LHCN-M2 (cell line): ENCODE results near the gene GPC6. TPM values are rescaled to one million over a fixed set of nuclear protein-coding genes. Genes with fewer than 3 reads are reported as not detected.

ENCODE experiments used
- DNase-seq: peaks from one replicate; pipeline ENCODE4 v3.0.0-alpha.2; 2012; ENCODE audit warnings: low read depth
- total RNA-seq: library from RNA; depleted of rRNA; stranded (reverse); fragments of >200 nt; gene quantifications from 2 replicates; pipeline ENCODE4 v1.2.3, GENCODE V29; 2014

GPC6 gene
- total RNA-seq, 1 experiment from 2014 or later, result 17.0 TPM

DNA sequence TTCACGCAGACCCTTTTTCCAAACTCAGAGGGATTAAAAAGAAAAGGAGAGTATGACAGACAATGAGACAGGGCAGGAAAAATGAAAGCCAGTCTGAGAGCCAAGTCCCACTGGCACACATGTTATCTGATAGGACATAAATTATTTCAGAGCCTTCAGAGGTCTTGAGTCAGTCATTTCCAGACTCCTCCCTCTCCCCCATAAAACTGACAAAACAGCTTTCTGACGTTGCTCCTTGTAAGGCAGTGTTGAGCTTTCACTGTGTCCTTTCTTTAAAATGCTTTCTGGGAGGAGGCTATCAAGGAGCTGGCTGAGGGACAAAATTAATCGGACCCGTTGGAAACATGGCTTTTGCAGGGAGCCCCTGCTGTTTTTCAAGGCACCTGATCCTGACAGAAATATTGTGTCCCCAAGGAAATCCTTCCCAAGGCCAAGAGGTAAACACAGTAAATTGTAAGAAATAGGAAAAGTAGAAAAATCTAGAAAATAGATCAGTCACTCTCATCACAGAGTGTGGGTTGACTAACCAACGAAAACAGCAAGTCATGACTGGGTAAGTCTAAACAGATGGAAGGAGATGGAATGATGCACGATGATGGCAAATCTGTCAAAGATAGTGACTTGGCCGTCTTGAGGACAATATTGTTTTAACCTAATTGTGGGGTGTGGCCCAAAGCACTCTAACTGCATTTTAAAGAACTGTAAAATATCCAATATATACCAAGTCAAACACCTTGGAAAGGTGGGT lies 1163.2 kb downstream of the GPC6 start:
- no peak for DNase-seq

DNA sequence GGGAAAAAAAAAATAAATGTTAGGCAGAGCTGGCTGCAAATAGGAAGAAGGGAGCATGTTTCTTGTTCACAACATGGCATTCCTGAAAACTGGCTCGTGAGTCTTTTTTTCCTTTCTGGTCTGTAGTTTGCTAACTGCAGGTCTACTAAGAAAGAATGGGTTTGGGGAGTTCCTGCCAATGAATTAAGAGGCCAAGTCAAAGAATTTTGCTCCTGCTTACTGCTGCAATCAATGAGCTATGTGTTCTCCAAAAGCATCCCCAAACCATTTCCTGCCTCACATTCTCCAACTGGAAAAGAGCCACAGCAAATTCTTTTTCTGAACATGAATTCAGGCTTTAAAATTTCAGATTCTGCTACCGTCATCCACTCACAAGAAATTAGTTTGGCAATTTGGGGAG lies 1164.3 kb downstream of the GPC6 start:
- DNase-seq, result no peak

DNA sequence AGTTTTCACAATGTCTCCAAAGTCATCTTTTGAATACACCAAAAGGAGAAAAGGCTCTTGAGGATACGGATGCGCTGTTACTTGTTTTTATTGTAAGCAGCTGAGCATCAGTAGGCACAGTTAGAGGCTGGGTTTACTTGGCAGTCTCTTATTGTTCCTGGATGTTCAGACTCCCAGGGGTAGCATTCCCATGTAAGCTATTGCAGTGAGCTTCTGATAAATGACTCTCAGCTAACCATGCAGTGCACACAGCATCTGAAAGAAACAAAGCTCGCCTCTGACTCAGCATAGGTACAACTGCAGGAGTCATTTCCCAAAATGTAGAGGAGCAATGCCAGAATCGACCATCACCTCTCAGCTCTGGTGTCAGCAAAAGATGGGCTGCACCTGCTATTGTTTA lies 1168.1 kb downstream of the GPC6 start:
- no peak for DNase-seq

DNA sequence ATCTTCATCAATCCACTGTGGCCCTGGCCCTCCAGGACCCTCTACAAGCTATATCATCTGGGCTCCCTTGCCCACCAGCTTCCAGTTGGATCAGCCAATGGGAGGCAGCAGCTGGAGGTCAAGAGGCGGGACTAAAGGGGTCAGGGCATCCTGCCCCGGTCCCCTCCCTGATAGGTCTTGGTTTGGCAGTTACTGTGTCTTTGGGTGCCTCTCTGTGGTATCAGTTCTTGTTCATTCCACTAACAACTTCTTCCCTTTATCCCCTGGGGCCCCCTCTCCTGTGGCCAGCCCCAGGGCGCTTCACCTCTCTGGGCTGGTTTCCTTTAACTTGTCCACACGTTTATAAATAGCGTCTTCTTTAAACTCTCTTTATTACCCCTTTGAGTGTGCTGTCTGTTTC lies 1169.3 kb downstream of the GPC6 start:
- DNase-seq, result no peak

DNA sequence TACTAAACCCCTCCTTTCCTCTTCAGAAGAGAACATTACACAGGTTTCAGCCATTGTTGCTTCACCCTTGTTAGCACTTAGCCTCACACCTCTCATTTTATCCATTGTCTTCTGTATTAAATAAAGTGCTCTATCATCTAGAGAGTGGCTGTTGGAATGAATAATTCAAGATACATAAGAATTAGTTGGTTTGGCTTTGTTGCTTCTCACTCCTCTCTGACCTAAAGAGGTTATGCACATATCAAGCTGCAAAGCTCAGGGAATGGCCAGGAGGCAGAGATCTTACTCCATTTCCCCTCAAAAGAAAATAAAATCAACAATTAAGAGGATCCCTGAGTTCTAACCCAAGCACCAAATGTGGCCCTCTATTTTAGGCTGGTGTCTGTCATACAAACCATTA lies 1173.2 kb downstream of the GPC6 start:
- no peak for DNase-seq

DNA sequence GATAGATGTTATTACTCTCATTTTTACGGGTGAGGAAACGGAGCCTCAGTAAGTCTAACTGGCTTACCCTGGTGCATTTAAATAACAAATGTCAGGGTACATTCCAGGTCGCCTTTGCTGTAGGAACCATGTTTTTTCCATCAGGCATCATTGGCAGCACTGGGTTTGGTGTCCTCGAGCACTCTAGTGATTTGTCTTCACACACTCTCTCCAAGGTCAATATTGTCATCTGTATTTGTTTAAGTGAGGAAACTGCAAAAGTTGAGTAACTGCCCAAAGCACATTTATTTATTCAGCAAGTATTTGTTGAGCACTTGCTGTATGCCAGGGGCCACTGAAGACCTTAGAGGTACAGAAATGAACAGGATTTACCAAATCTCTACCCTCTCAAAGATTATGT lies 1174.3 kb downstream of the GPC6 start:
- DNase-seq, result no peak

DNA sequence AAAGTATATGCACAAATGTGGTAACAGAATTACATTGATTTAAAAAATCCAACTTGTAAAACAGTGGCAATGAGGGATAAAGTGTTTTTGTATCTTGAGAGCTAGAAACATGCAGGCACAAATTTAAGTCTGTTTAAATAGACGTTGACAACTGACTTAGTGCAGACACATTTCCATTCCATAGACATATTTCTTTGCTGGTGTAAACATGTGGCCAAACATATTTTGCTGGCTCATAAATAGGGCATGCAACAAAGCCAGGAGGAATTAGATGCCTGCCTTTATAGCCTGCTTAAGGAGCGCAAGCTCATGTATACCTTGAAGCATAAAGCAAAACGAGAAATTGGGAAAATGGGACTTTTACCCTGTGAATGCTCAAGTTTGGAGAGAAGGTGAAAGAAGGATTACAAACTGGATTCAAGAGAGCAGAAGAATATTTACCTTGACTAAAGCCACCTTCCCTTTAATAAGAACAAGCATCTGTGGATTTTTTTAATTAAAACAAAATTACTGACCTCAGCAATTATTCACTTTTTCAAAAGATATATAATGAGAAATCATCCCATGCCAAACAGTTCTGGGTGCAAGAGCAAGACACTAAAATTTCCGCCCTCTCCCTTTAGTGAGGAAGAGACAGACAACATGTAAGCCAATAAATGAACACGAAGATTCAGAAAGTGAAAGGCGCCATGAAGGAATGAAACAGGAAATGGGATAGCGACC lies 1181.9 kb downstream of the GPC6 start:
- DNase-seq, result no peak

DNA sequence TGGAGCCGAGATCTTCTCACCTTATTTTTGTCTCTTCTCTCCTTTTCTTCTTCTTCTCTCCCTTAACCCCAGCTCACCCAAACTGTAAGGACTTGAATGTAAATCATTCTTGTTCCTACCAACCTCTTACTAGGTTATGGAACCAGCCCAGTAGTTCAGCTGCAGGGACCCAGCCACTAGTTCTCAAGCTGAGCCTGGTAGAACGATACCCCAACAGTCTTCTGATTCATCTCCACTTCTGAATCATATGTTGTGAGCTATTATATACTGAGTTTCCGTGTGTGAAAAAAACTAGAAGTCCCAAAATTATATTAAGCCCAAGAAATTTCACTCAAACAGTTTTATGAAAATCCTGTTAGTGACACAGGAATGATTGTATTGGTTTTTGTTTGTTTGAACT lies 1185.1 kb downstream of the GPC6 start:
- DNase-seq, result no peak

DNA sequence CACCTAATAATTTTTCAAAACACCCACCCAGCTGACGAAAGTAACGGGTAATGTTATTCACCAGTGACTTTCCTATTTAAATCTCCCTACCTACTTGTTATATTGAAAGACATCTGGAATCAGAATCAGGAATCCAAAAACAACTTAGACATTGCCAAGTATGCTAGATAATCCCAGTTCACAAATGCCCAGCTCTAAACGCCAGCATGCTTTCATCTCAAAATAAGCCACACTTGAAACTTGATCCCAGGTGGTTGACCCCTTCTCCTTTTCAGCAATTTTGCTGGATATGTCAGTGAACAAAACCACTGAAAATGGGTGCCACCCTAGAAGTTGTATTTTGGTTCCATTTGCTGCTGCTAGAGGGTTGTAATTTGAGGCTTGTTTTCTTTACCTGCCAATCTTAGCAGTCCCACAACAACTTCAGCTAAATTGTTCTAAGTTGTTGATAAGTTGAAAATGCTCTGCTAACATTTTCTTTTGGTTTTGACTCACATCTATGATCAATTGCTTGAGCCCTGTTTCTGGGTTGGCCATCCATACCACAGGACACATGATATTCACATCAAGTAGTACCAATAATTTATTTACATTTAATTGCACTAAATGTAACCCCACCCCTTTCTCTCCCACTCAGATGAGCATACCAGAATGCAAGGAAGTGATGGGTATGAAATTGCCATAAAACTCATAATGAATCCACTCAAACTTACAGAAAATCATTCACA lies 1186.4 kb downstream of the GPC6 start:
- no peak for DNase-seq

DNA sequence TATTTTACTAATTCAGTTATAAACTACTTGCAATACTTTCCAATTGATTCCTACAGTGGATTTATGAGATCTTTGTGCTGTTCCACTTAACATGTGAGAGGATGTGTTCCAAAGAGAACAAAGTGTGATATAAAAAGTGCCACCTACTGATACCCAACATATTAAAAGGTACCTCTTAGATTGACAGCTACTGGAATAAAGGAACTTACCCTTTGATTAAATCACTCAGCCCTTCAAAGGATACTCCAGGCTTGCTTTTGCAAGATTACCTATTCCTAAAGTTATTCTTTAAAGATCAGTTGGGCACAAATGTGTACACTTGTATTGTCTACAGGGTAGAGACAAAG lies 1187.0 kb downstream of the GPC6 start:
- no peak for DNase-seq

DNA sequence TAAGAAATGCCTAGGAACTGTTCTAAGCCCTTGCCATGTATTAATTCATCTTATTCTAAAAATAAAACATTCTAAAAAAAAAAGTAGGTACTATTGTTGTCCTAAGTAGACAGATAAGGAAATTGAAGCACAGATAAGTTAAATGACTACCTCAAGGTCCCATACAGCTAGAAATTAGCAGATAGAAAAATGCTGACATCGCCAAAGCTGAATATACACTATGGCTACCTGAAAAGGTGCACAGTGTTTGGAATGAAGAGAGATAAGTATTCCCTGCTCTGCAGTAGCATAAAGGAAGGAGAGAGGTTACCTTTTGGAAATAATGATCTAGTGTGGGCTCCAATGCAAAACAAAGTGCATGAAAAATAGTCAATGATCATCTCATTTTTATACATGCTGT lies 1187.5 kb downstream of the GPC6 start:
- DNase-seq, result no peak

DNA sequence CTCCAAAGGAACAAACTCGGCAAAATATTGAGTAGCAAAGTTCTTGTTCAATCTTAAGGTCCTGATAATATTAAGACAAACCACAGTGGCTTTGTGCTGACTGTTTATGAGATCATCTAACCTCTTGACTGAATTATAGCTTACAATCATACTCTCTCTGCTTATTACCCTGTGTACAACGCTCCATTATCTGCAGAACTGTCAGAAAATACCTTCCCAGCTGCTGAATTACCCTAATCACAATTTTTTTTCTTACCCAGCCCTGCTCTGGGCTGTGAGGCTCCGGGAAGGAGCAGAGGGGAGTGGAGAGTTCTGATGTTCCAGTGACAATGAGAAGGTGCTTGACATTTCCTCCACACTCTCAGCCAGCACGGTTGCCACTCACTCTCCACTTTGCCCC lies 1188.1 kb downstream of the GPC6 start:
- DNase-seq, result no peak

DNA sequence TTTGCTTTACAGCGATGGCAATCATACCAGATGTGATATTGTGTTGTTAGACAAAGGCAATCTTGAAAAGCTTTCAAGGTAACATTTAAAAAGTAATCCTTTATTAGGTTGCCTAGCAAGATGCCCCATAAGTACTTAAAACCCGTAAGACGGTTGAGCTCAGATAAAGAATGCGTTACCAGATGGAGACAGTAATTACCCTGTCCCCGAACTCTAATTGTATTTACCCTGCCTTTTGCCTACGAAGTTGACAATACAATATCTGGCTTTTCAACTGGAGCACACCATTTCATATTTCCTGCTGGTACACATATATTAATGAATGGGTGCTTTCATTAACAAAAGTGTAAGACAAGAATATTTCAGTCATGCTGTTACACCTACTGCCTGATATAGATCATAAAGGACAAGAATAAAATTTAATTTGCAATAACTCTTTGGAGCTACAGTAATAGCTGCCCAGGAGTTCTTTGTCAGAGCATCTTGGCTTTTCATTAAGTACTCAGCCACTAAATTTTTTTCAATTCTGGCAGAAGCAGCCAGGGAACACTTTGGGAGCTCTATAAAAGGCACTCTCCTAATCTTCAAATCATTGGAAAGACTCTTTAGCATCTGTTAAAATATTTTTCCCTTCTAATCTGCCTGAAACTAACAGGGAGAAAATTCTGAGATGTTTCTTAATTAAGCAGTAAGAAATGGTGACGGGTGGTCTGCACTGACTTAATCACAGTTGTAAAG lies 1189.1 kb downstream of the GPC6 start:
- DNase-seq, result no peak

DNA sequence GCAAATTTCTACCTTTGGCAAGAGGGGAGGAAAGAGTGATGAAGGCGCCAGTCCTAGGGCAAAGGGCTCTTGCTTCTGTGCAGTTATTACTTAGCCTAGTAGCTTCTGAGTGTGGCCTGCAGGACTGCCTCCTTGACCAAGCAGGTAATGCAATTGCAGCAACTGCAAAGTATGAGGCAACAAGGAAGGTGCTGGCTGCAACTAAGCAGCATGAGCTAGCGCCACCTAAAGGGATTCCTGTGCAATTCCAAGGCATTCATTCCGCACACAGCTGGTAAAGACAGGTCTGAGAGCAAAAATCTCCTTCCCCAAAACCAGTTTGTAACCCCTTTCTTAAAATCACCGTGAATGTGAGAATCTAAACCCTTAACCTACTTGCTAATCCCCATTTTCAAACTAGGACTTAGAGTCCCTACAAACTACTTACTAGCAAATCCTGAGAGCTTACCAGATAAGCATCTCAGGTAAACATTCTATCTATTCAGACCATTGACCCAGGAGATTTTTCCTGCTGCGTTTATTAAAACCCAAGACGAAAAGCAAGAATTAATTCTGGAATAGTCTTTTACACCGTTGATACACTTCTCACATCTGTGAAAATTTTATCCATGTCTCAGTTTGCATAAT lies 1190.0 kb downstream of the GPC6 start:
- peak; percentile 17 for DNase-seq

DNA sequence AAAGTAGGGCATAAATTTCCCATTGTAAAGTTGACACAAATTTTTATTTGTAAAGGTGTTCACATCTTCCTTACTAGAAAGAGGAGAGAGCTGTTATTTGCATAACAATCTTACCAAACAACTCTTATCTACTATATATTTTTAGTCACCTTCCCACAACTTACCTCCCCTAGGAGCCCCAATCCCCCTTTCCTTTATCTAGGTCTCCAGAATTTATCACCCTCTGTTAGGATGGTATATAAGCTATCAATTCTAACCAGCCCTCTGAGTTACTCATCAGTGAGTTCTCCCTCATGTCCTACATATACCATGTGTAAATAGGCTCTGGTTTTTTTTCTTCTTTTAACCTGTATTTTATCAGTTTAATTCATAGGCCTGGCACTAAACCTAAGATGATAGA lies 1190.7 kb downstream of the GPC6 start:
- DNase-seq, result no peak

DNA sequence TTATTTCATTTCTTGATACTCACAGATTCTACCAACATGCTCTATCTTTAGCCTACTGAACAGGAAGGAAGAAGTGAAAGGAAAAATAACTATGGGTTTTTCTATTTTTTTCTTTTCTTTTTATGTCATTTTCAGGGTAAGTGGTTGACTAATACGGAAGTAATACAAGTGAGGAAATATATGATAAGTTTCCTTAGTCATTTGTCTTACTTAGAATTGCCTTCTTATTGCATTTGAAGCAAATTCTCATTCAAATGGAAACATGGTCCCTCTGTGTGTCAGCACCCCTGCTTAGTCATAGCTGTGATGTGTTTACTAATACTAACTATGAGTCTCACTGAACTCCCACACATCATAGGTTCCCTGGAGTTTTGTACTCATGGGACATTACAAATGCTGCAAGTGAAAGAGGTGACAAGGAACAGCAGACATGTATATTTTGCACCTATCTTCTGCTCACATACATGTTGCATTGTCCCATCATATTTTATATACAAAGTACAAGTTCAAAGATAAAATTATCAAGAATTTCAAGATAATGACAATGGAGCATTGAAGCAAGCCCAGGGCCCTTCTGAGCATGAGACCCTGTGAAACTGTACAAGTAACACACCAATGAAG lies 1192.8 kb downstream of the GPC6 start:
- DNase-seq, result peak; percentile 46

DNA sequence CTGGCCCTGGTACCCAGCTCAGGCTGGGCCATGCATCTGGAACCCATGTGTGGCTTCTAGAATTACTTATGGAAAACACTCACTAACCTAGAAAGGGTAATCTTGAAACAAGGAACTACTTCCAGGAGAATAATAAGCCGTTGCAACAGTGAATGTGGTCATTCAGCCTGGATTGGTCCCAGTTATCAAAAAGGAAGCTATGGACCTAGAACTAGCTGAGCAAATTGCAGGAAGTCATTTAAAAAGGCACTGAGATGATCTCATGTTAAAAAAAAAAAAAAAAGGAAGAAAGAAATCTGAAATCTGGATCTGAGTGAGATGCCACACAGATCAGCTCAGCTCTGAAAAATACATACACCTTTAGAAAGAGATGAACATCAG lies 1193.3 kb downstream of the GPC6 start:
- DNase-seq, result no peak

DNA sequence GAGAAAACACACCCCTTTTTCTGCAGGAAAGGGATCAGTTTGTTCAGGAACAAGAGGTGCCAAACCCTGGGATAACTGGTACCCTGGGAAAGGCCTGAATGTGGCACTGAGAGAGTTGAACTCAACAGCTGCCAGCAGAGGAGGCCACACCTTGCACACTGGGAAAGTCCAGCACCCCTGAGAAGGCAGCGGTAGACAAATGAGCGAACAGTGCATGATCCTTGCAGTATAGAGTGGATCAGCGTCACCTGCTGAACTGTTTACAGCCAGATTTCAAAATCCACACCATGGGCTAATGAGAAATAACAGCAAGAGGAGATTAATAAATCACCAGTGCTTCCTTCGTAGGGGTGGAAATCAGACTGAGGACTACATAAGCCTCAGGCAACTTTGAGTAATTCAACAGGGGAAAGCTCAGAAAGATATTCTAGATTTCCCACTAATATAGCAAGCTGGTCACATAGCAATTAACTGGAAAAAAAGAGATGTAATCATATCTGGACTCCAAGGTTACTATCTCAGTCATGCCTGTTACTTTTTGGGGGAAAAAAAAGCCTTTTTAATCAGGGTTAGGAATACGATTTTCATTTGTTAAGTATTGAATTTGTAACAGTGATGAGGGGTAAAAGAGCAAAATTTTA lies 1200.8 kb downstream of the GPC6 start:
- no peak for DNase-seq

DNA sequence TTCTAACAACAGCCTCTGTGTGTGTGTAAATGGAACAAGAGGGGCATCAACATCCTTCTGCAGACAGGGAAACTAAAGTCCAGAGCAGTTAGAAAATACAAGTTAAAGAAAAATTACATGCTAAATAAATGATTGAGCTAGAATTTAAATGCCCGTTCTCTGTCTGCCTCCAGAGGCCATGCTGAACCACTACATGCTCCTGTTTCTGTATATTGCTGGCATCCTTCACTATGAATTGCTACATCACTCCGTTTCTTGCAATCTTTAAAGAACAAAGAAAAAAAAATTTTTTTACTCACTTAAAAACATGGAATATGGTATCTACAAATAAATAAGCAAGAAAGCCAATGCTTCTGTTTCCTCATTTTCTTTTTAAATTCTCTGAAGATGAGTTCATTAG lies 1205.0 kb downstream of the GPC6 start:
- no peak for DNase-seq

DNA sequence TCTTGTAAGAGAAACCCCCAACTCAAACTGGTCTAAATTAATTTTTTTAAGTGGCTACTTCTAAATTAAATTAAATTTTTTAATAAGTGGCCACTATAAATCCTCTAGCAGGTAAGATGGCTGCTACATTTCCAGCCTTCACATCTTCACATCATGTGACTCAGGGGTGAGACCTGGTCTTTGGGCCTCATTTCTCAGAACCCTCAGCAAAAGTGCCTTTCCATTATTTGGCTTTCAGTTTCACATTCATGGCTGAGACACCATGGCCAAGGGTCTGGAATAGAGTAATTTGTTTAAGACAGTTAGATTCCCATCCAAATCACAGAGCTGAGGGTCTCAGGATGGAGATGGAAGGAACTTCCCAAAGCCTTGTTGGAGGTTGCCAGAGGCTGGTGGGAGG lies 1205.4 kb downstream of the GPC6 start:
- DNase-seq, result no peak
